Glomerular visceral epithelial cell (primary cell): Measurements from ENCODE around the gene TIGD1.

Experiments used
- DNase-seq: peaks from one replicate; pipeline ENCODE4 v3.0.0-alpha.2; 2016; ENCODE audit errors: extremely low spot score

TIGD1 gene

DNA sequence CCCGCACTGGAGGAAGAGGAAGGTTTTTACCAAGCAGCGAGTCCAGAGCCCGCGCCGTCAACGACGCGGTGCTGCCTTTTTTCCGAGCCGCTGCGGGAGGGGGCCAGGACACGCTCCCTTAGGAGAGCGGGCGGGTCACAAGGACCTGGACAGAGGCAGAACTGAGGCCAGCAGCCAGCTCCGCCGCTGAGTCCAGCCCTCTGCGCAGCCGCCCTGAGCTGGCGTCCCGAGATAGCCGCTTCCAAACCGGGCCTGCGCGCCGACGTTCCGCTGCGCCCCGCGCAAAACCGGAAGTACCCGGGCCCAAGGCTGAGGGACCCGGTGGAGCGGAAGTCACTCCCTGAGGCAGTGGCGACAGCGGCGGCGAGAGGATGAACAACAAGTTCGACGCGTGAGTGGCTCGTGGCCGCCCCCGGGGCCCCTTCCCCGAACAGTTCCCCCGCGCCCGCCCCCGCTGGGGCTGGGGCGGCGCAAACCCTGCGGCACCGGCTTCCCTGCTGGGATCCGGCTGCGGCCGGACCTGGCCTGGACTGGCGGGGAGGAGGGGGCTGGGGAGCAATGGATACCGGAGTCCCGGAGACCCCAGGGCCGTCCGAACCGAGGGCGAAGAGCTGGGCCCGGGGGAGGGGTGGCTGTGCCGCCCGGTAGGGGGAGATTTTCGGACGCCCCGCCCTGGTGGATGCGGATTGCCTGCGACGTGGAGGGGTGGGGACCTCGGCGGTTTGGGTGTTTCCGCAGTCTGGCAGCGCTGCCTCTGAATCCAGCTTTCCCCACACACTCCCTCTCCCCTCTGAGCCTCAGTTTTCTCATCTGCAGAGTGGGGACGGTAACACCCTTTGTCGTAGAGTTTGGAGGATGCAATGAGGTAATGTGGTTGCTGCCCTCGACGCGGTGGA is at the start of gene TIGD1, which contains the start of gene EIF4E2:
TIGD1 (minus strand) TSS at position 204 of the 896 bp plus-strand sequence. CDS start 675 bp downstream, outside the sequence.
EIF4E2 (plus strand) TSS at position 336 of the 896 bp plus-strand sequence; CDS start at position 372, 36 bp downstream.
- DNase-seq, result peak; percentile 95

DNA sequence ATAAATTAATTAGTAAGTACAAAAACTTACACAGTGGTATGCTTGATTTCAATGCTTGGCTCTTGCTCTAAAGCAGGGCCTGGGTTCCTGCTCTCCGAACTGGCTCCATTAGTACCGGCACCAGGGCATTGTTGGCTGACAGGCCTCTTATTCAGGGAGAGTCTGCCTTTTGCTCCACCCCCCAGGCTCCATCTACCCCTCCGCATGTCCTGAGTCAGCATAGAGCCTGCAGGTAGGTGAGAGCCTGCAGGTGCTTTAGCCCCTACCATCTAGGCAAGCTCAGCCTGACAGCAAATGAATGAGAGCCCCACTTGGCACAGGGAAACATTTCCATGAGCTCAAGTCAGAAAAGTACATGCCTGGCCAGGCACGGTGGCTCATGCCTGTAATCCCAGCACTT is 47.9 kb upstream of the TIGD1 start:
- DNase-seq, result no peak

DNA sequence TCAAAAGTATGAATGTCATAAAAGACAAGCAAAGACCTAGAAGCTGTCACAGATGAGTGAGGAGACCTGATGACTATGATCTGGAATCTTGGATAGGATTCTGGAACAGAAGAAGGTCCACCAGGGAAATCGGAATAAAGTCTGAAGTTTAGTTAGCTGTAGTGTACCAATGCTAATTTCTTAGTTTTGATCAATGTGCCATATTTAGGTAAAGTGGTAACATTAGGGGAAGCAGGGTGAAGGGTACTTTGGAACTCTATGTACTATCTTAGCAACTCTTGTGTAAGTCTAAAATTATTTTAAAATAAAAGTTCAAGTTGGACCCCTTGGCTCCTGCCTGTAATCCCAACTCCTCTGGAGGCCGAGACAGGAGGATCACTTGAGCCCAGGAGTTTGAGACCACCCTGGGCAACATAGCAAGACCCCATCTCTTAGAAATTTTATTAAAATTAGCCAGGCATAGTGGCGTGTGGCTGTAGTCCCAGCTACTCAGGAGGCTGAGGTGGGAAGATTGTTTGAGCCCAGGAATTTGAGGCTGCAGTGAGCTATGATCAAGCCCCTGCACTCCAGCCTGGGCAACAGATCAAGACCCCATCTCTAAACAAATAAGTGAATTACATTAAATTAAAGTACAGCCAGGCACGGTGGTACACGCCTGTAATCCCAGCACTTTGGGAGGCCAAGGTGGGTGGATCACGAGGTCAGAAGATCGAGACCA is 47.2 kb upstream of the TIGD1 start:
- no peak for DNase-seq

DNA sequence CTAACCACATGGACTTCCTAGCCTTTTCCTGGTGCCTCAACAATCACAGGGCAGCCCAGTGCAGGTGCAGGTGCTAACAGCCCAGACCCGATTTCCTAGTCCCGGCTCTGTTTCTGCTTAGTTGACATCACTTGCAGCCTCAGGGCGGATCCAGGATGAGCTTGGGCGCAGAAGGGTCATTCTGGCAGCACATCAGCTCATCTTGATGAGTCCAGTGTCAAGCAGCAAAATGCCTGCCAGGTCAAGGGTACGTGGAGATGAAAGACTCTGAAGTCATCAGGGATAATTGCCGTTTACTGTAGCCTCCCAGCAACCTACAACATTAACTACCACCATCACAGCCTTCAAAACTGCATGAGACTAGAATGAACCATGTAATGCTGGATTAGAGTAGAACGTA is 43.6 kb upstream of the TIGD1 start:
- no peak for DNase-seq

DNA sequence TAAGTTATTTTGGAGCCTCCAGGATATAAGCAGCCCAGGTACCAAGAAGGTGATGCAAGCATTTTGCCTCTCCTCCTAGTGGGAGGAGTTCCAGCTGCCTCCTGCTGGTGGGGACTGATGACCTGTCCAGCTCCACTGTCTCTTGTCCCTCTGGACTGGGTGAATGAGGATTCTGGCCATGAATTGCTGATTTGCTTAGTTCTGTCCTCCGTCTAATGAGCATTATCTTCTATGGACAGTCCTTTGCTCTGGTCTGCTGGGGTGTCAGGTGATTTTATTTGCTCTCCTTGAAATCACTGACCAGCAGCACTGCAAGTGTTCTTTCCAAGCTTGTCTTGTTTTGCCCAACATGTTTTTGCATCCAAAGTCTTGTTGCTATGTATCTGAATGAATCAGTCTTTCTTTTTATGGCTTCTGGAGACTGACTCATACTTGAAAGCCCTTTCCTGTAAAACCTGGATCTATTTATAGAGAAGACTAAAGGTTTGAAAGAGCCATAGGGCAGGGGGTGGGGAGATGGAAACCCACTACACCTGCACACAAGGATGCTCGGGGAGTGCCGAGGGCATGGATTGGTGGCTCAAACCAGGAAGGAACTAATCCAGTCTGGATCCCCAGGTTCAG is 42.5 kb upstream of the TIGD1 start:
- peak; percentile 79 for DNase-seq

DNA sequence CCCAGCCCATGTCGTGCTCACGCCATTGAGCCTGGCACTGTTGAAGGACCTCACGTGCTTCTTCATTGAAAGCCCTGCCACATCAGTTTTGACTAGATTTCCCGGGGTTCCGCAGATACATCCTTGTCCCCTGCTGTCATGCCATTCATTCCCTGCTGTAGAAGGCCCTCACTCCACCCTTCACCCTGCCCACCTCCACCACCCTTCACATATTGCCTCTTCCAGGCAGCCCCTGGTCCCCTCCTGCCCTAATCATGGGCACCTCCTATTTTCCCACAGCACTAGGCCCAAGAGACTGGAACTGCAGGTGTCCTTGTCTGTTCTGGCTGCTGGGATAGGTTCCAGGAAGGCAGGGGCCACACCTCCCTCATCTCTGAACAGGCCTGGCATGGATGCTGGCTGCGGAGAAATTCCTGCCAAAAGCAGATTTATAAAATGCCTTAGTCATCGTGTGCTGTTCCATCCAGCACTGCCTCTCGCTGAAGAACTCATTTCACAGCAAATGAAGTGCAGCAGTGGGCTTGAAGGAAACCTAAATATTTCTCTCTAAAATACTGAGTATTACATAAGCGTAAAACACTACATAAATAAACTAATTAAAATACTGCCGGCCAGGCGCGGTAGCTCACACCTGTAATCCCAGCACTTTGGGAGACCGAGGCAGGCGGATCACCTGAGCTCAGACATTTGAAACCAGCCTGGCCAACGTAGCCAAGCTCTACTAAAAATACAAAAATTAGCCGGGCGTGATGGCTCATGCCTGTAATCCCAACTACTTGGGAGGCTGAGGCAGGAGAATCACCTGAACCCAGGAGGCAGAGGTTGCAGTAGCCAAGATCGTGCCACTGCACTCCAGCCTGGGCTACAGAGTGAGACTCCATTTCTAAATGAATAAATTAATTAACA is 38.6 kb upstream of the TIGD1 start:
- peak; percentile 57 for DNase-seq

DNA sequence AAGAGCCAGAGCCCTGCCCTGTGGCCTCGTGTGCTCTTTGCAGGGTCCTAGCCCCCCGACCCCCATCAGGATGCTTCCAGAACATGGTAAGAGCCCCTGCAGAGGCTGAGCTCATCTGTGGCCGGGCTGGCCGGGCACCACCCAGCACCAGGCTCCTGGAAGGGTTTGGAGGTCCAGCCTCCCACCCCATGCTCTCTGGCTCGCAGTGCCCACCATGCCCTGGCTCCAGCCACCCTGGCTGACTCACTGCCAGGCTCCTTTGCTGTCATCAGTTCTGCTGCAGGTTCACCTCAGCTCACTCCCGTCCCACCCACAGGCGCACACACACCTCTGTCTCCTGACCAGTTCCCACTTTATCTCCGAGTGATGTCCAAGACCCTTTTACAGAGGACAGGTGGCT is 37.7 kb upstream of the TIGD1 start:
- DNase-seq, result no peak

DNA sequence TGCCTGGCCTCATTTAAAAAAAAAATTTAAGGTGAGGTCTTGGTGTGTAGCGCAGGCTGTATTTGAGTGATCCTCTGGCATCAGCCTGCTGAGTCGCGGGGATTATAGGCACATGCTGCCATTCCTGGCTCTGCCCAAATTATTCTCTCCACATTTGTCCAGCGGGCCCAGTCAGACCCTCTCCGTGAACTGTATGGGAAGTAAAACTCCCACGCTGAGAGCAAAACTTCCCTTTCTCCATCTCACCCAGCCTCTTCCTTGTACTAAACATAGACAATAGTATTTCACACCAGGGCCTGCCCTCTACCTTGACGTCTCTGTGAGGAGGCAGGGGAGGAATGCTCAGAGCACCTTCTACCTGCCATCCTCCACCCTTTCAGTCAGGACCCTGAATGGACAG is 37.2 kb upstream of the TIGD1 start:
- DNase-seq, result no peak

DNA sequence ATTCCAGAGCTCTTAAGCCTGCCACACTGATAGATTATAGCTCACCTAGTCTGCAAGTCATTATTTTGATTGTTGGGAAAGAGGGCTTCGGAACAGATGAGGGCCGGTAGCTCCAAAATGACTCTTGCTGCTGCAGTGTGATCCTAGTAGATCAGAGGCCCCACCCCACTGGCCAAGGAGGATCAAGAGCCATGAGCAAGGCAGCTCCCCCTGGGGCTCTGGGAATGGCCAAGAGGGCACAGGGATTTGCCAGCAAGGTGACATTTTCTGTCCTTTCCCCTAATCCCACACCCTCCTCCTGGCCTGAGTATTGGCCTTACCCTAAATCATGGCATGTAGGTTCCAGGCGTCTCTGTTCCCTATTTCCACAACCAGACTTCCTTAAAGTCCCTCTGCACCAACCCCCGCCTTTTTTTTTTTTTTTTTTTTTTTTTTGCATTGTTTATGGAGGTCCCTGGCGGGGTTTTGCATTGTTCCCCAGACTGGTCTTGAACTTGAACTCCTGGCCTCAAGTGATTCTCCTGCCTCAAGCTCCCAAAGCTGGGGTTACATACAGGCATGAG is 36.7 kb upstream of the TIGD1 start:
- no peak for DNase-seq

DNA sequence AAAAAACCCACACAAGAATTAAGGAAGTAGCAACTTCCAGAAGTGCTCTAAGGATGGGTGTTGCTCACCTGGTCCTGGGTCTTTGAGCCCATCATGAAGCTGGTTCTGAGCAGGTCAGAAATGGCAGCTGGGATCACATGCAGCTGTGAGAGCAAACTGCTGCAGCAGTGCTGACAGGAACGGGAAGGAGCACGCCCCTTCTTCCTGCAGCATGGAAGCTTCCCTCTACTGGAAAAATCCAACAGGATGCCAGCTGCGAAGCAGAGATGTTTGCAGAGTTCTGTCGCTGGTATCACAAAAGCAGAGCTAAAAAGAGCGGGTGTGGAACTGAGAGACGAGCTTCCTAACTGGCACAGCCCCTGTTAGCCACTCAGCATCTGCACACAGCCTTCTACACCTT is 33.9 kb upstream of the TIGD1 start:
- DNase-seq, result no peak

DNA sequence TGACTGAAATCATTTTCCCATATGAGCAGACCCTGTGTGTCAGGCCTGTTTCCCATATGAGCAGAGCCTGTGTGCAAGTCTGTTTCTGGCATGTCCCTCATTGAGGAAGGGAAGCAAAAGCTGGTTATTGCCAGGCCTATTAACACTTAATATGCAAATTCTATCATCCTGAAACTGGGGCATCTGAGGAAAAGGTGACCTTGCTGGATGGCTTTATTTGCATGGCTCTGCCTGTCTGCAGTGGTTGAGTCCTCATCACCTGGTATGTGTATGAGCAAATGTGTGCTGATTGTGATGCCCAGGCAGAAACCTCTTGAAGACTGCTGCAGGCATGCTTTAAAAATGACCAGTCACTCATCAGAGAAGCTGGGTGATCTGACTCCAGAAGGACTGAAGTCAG is 31.4 kb upstream of the TIGD1 start:
- DNase-seq, result no peak

DNA sequence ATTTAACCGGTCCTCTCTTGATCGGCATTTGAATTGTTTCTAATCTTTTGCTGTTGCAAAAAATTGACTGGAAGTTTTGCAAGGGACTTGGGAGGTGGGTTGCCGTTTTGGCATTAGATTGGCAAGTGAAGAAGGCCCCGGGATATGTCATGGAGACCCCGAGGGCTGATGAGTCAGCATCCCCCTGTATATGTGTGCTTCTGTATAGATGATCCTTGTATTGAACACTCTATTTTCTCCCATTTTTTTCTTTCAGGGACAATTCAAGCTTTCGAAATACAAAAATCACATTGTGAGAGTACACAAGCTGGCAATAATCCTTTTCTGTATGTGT is 30.3 kb upstream of the TIGD1 start:
- DNase-seq, result no peak

DNA sequence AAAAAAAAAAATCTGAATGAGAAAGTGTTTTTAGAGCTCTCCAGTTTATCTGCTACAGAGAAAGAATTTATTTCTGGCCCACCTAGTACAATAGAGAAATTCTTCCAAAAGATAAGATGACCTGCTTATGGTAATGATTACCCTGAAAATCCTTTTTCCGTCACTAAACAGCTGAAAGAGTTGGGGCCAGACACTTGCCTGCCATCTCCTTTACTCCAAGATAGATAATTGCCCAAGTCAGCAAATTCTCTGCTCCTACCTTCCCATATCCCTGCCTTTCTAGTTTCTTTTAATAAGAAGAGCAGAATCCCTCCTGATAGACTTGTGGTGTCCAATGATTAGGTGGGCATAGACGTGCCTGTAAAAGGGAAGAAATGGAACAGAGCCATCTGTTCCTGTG is 28.3 kb upstream of the TIGD1 start:
- no peak for DNase-seq

DNA sequence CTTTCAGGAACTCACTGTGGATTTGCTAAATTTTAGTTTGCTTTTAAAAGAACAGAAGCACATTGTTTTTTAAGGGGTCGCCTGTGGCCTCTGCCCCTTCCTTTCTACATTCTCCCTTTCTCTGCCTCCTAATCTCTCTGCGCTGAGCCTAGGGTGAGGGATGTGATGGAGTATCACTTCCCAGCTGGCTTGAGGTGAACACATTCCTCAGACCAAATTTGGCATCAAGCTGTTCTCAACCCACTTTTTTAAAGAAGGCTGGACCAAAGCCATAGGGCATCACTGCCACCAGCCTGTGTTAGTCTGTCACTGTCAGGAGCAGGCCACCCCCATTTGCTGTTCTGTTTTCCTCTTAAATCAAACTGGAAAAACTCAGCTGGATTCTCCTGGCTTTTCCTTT is 27.5 kb upstream of the TIGD1 start:
- DNase-seq, result no peak

DNA sequence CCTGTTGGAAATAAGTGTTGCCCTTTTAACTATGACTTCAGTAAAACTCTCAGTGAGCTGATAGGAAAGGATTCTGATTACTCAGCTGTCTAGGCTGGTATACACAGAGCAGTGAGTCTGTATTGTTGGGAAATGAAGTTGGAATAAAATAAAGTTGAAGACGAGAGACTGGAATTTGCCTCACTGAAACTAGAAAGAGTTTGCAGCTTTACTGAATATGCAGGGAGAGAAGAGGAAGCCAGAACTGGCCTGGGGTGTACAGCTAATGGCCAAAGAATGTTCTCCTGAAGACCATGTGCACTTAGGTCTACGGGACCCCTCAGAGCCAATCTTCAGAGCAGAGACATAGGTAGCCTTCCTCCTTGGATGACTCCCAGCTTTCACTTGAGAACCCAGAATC is 26.6 kb upstream of the TIGD1 start:
- DNase-seq, result peak; percentile 23

DNA sequence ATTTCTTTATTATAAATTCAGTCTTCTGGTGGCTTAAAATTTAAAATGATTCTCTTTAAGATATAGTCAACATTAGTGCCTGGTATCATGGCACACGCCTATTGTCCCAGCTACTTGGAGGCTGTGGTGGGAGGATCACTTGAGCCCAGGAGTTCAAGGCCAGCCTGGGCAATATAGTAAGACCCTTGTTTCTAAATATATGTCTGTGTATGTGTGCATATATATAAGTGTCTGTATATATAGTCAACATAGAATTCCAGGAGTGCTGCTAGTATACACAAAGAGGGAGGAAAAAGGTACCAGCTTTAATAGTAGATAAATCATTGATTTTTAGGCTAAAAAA is 25.0 kb upstream of the TIGD1 start:
- DNase-seq, result no peak

DNA sequence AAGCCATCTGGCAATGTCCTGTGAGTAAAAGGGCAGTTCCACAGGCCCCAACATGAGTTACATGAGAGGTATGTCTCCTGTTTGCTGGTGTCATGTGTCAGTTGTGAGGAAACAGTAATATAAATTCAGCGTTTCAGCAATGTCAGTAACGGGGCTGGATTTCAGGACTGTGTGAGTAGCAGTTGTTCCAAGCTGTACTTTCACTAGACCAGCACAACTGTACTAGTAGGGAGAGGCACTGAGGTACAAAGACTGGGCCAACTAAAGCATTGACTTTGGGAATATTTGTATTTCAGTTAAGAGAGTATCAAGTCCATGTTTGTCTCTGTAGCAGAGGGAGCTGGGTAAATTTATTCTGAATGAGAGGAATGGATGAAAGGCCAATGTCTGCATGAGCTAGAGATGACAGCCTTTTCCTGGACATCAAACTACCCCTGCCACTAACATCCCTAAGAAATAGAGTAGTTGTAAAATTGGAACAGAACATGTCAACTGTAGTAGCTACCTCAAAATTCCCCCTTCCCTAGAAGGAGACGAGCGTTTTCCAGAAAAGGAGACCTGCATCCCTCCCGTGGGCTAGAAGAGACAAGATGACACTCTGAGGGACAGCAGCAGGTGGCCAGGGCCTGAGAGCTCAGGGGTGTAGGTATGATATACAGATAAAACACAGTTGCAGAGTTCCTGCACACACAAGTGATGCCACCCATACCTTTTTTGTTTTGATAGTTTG is 24.5 kb upstream of the TIGD1 start:
- DNase-seq, result no peak

DNA sequence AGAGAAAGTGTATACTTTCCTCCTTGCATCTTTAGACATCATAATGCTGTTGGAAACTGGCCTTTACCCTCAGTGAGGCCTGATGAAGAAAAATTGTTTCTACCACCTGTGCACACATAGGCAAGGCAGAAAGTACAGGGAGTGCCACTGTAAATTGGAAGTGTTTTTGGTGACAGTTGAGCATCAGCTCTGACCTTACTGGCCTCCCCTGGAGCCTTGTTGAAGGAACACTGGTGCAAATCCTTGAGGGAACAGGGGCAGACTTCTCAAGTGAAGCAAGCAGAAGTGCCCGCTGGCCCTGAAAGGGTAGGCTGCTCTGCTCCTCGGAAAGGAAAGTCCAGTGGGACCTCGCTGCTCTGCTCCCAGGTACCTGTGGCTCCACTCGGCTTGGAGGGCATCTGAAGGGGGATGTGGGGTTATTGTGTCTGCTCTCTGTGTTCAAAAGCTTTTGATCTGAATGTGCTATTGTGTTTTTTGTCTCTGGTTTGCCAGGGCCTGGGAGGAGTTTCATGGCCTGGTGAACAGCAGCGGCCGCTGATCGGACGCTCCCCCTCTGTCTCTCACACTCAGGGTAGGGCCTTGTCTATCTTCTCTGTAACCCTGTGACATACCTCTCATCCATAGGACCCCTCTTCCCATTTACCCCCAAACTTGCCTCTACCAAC is 23.5 kb upstream of the TIGD1 start:
- DNase-seq, result no peak

DNA sequence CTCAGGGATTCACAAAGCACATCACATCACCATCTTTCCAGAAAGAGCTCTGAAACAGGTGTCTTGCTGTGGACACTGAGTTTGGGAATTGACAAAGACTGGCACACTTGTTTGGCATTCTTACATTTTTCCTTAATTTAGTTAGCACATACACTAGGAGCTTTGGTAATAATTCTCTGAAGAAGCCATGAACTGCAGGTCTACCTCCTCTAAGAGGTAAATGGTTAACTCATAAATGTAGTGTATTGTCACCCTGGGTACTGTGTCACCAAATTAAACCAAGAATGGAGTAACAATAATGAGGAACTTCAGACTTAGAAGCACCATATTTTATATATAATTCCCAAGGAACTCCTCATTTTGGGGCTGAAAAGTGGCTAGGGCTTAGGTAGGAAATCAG is 22.7 kb upstream of the TIGD1 start:
- no peak for DNase-seq

DNA sequence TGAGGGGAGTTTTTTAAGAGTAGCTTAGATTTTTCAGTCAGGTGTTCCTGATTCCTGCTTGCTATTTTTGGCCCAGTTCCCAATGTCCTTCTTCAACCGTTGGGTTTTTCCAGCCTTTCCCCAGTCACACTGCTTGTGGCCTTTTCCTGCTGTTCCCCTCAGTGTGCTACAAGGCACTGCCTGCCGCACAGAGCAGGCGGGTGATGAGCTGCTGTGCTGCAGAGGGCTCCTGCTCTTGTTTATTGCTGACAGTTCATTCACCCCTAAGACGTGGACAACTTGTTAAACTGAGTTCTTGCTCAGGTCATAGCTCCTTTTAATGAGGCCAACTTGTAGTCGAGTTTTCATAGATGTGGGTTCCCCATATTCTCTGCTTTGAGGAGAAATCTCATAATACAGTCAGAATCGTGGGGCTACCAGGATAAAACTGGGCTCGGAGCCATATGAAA is 20.7 kb upstream of the TIGD1 start:
- DNase-seq, result peak; percentile 65
